Astrocyte of the cerebellum (primary cell): ENCODE measurements around the gene PCDH9.

Experiments
- DNase-seq: peaks from one replicate; pipeline ENCODE4 v3.0.0-alpha.2; 2011; ENCODE audit warnings: low read depth
- H3K4me3 ChIP-seq: 2 replicates; pipeline ENCODE4 v1.5.1; 2011; ENCODE audit warnings: mild to moderate bottlenecking, low read depth, low read length, moderate library complexity
- in situ Hi-C: cut with HindIII; loops from 2 replicates; pipeline ENCODE4 v1.10.0; 2017; ENCODE audit warnings: low sequenced_read_pairs
- TF ChIP-seq, protein P1 (sequence below): IDR thresholded peaks from 2 replicates; pipeline ENCODE4 v1.5.1; 2012; ENCODE audit warnings: low read length, low read depth, moderate library complexity, mild to moderate bottlenecking; ENCODE audit errors: missing control alignments

The PCDH9 gene

GRCh38 chr13:66335626-66336025 lies 894.5 kb downstream of the PCDH9 start:
- in situ Hi-C loops: no loop called here
- H3K4me3 ChIP-seq: no peak overlapping the region
- TF ChIP-seq, protein P1, sequence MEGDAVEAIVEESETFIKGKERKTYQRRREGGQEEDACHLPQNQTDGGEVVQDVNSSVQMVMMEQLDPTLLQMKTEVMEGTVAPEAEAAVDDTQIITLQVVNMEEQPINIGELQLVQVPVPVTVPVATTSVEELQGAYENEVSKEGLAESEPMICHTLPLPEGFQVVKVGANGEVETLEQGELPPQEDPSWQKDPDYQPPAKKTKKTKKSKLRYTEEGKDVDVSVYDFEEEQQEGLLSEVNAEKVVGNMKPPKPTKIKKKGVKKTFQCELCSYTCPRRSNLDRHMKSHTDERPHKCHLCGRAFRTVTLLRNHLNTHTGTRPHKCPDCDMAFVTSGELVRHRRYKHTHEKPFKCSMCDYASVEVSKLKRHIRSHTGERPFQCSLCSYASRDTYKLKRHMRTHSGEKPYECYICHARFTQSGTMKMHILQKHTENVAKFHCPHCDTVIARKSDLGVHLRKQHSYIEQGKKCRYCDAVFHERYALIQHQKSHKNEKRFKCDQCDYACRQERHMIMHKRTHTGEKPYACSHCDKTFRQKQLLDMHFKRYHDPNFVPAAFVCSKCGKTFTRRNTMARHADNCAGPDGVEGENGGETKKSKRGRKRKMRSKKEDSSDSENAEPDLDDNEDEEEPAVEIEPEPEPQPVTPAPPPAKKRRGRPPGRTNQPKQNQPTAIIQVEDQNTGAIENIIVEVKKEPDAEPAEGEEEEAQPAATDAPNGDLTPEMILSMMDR: no peak
- no peak for DNase-seq

GRCh38 chr13:66329988-66330451 lies 900.1 kb downstream of the PCDH9 start:
- TF ChIP-seq, protein P1: no peak
- no peak for DNase-seq
- in situ Hi-C loops: no loop called here

DNA sequence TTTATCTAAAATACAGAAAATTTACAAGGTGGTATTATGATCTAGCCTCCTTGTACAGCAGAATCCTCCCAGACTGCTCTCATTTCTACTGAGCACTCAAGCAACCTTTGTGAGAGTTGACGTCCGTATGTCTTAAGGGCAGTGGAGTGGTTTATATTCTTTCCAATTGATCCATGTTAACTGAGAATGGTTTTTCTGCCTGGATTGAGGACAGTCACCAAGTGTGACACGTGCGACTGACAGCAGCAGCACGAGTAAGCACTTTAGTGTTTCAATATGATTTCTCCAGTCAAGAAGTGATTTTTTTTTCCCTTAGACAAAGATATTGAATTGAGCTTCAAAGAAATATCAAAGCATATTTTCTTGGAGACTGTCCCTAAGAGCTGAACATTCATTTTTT lies 901.7 kb downstream of the PCDH9 start:
- no peak for DNase-seq
- TF ChIP-seq, protein P1: no peak
- in situ Hi-C loops: no loop called here
- no peak overlapping the region for H3K4me3 ChIP-seq

More at GRCh38 chr13:66329988-66330451, 900.1 kb downstream of the PCDH9 start:
- H3K4me3 ChIP-seq: no peak overlapping the region

DNA sequence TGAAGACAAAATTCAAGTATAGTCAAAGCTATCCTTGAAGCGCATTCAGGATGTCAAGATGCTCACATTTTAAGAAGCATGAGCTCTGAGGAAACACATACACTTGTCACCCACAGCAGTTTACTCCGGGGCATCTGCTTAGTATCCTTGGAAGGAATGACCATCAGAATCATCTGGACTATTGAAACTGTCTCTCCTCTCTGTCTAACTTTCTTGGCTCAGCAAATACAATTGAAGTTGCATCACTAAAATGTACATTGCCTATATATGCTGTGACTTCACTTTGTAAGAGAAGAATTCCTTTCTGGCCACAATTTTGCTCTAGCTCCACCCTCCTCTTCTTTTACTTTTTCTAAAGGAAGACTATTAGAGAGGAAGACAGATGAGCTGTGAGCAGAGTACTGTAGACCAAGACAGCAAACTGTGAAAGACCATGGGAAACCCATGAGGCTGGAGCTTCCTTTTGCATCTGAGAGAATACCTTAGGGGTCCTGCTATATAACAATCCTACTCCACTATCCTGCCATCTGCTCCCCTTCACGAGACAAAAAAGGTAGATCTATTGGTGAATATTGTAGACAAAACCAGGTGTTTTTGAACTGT lies 906.3 kb downstream of the PCDH9 start:
- no peak overlapping the region for H3K4me3 ChIP-seq
- in situ Hi-C loops: no loop called here
- TF ChIP-seq, protein P1: no peak
- no peak for DNase-seq

GRCh38 chr13:66322936-66323335 lies 907.2 kb downstream of the PCDH9 start:
- TF ChIP-seq, protein P1: no peak
- no peak for DNase-seq
- H3K4me3 ChIP-seq: no peak overlapping the region
- in situ Hi-C loops: no loop called here

GRCh38 chr13:66322193-66322740 lies 907.9 kb downstream of the PCDH9 start:
- no peak for DNase-seq
- no peak overlapping the region for H3K4me3 ChIP-seq
- in situ Hi-C loops: no loop called here
- TF ChIP-seq, protein P1: no peak
